H1 (cell line): Measurements from ENCODE around the gene COL8A1. TPM values are rescaled to one million over a fixed set of nuclear protein-coding genes. Genes with fewer than 3 reads are reported as not detected.

Source experiments
- RFX5 ChIP-seq: IDR thresholded peaks from 2 replicates; pipeline ENCODE4 v1.6.1; 2011; ENCODE audit warnings: low read depth, low read length, improper control_type of control experiment, borderline replicate concordance
- SRF ChIP-seq: IDR thresholded peaks from 2 replicates; pipeline ENCODE4 v1.6.1; 2011; ENCODE audit warnings: mild to moderate bottlenecking, low read depth, low read length, moderate library complexity
- polyA plus RNA-seq, 7 experiments: library from polyadenylated mRNA; depleted of rRNA in 3 of 7; stranded (reverse) in 5 of 7; unstranded in 2 of 7; fragments of >200 nt in 5 of 7; fragments of 200-250 nt in 2 of 7; gene quantifications; 1 replicate in 5 of 7; 2 replicates in 1 of 7; 4 replicates in 1 of 7; pipeline versions ENCODE4 v1.2.1 to v1.2.3, GENCODE V29; 2011 to 2013; ENCODE audit warnings: missing spikeins in 2 of 7, mixed read lengths in 2 of 7
- total RNA-seq: library from RNA; stranded (reverse); fragmentation: NEBNext Ultra II Directional; extraction: Animal tissue kit (Norgen Biotek cat#: 25700); gene quantifications from 2 replicates; pipeline ENCODE4 v1.2.1, GENCODE V29; 2021

The COL8A1 gene
- total and polyA plus RNA-seq, 2 of the 8 experiments (the other 6 are each of a cell fraction or from before 2014, with no cell fraction given), result 0.21 to 1.2 TPM

DNA sequence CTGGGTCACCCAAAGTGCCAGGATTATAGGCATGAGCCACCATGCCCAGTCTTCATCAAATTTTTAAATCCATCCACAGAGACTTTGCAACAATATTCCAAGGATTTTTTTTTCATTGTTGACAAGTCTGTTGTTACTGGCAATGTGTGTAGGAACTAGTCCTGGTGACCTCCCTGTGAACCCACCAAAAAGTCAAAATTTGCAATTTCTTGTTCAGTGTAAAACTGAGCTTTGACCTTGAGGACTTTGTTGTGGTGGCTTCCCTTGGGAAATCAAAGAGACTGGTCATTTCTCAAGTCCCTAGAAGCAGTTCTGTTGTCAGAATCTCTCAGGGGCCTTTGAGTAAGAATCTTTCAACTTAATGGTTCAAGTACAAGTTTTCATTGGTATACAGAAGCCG is 36.9 kb upstream of the COL8A1 start (continued):
- no peak for TF ChIP-seq SRF
- TF ChIP-seq RFX5, result no peak
